ENCODE measurements around the gene VAMP8.

- no peak for TF ChIP-seq CTCF (IDR thresholded peaks at IDR 0.05; ENCODE audit: control extremely low read depth in 1 of 3, insufficient read depth in 1 of 3, low read depth in 1 of 3, low read length in 3 of 3)
- TF ChIP-seq POLR2A (IDR thresholded peaks at IDR 0.05; ENCODE audit: control extremely low read depth in 1 of 2, low read depth in 2 of 2, low read length in 2 of 2), result no peak
- TF ChIP-seq SIN3A (conservative IDR thresholded peaks at IDR 0.05 in 1 of 2, IDR thresholded peaks at IDR 0.05 in 1 of 2; ENCODE audit: low read depth in 1 of 2, low read length in 2 of 2), result no peak
Measured at GRCh38 chr2:85588645-85589044, 11.3 kb downstream of the VAMP8 start.

Data from H1 (cell line).